ENCODE measurements around the gene TMPRSS11D.

TMPRSS11D gene

GRCh38 chr4:67883902-67884301 is at the start of gene TMPRSS11D:
Gene TMPRSS11D (minus strand): TSS chr4:67884002. CDS start chr4:67883933, 69 bp downstream.
- no peak for DNase-seq

- DNase-seq = no peak
Measured at GRCh38 chr4:67933038-67933437, 49.2 kb upstream of the TMPRSS11D start.

GRCh38 chr4:67931256-67931655 is 47.5 kb upstream of the TMPRSS11D start:
- no peak for DNase-seq

GRCh38 chr4:67929426-67929825 is 45.6 kb upstream of the TMPRSS11D start:
- DNase-seq = no peak

- no peak for DNase-seq
Measured at GRCh38 chr4:67928546-67928945, 44.7 kb upstream of the TMPRSS11D start.

GRCh38 chr4:67927251-67927650 is 43.4 kb upstream of the TMPRSS11D start:
- DNase-seq = no peak

- no peak for DNase-seq
Measured at GRCh38 chr4:67926485-67926884, 42.7 kb upstream of the TMPRSS11D start.

GRCh38 chr4:67922697-67923096 is 38.9 kb upstream of the TMPRSS11D start:
- no peak for DNase-seq

GRCh38 chr4:67918428-67918827 is 34.6 kb upstream of the TMPRSS11D start:
- no peak for DNase-seq

- no peak for DNase-seq
Measured at GRCh38 chr4:67915400-67915966, 31.7 kb upstream of the TMPRSS11D start.

GRCh38 chr4:67912080-67912479 is 28.3 kb upstream of the TMPRSS11D start:
- DNase-seq = no peak

GRCh38 chr4:67911638-67912037 is 27.8 kb upstream of the TMPRSS11D start:
- DNase-seq = no peak

GRCh38 chr4:67911141-67911540 is 27.3 kb upstream of the TMPRSS11D start:
- DNase-seq = no peak

- no peak for DNase-seq
Measured at GRCh38 chr4:67910585-67910905, 26.7 kb upstream of the TMPRSS11D start.

- DNase-seq = no peak
Measured at GRCh38 chr4:67909905-67910584, 26.2 kb upstream of the TMPRSS11D start.

GRCh38 chr4:67907650-67908049 is 23.8 kb upstream of the TMPRSS11D start:
- no peak for DNase-seq

GRCh38 chr4:67899096-67899495 is 15.3 kb upstream of the TMPRSS11D start:
- DNase-seq = no peak

- no peak for DNase-seq
Measured at GRCh38 chr4:67897686-67898085, 13.9 kb upstream of the TMPRSS11D start.

GRCh38 chr4:67896421-67897065 is 12.7 kb upstream of the TMPRSS11D start:
- peak in 1 of 56 donors; percentile 1 for DNase-seq

GRCh38 chr4:67894659-67895058 is 10.9 kb upstream of the TMPRSS11D start:
- no peak for DNase-seq

GRCh38 chr4:67892905-67893304 is 9.1 kb upstream of the TMPRSS11D start:
- no peak for DNase-seq

GRCh38 chr4:67892253-67892652 is 8.5 kb upstream of the TMPRSS11D start:
- no peak for DNase-seq

- DNase-seq = no peak
Measured at GRCh38 chr4:67891645-67892044, 7.8 kb upstream of the TMPRSS11D start.
